C4-2B (cell line): ENCODE results near the gene SEPTIN10.

Experiments
- ZFX ChIP-seq: fragments of 450-650 bp; IDR thresholded peaks from 2 replicates; pipeline ENCODE4 v1.6.1; 2017
- TF ChIP-seq, protein P1 (sequence below): fragments of 450-650 bp; conservative IDR thresholded peaks from 2 replicates; pipeline ENCODE4 v1.5.1; 2017; ENCODE audit warnings: mild to moderate bottlenecking

DNA sequence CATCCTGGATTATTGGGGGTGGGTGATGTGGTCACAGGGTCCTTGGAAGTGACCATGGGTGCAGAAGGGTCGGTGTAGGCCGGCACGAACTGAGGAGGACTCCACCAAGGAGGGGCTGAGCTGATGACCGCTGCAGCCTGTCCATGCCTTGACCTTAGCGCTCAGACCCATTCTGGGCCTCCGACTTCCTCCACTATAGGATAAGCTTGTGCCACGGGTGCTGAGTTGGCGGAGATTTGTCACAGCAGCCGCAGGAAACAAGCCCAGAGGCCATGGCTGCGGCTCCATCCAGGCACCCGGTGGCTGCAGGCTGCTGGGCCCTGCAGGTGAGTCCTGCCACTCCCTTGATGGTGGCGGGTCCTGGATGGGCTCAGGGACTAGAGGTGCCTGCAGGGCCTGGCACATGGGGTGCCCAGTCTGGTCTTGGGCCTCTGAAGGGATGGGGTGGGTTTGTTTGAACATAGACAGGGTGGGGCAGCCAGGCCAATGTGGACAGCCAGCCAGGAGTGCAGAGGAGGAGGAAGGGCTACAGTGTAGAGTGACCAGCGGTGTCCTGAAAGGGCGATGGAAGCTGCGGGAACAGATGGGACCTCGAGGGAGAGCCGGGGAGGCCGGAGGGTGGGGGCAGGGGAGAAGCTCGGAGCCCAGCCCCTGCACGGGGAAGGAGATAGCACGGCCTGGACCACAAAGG, 84.8 kb downstream of the SEPTIN10 start:
- TF ChIP-seq, protein P1, sequence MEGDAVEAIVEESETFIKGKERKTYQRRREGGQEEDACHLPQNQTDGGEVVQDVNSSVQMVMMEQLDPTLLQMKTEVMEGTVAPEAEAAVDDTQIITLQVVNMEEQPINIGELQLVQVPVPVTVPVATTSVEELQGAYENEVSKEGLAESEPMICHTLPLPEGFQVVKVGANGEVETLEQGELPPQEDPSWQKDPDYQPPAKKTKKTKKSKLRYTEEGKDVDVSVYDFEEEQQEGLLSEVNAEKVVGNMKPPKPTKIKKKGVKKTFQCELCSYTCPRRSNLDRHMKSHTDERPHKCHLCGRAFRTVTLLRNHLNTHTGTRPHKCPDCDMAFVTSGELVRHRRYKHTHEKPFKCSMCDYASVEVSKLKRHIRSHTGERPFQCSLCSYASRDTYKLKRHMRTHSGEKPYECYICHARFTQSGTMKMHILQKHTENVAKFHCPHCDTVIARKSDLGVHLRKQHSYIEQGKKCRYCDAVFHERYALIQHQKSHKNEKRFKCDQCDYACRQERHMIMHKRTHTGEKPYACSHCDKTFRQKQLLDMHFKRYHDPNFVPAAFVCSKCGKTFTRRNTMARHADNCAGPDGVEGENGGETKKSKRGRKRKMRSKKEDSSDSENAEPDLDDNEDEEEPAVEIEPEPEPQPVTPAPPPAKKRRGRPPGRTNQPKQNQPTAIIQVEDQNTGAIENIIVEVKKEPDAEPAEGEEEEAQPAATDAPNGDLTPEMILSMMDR: no peak
- TF ChIP-seq ZFX: no peak
